Uterus (tissue), 4 donors: ENCODE measurements around the gene DAG1. TPM values are rescaled to one million over a fixed set of nuclear protein-coding genes. Genes with fewer than 3 reads are reported as not detected.

ENCODE experiments used
- DNase-seq, 2 donors: peaks; one replicate each; pipeline ENCODE4 v3.0.0-alpha.2; 2019 to 2020
- H3K27ac ChIP-seq, 2 donors: fragments of 200-600 bp; sonication (generic); 1 replicate in 1 of 2; 2 replicates in 1 of 2; pipeline ENCODE4 v1.5.1; 2016 to 2018
- H3K27me3 ChIP-seq, 2 donors: fragments of 200-600 bp; sonication (generic); one replicate each; pipeline ENCODE4 v1.5.1; 2018 to 2019; ENCODE audit warnings: control low read depth in 1 of 2
- H3K36me3 ChIP-seq, 2 donors: fragments of 200-600 bp; sonication (generic); one replicate each; pipeline ENCODE4 v1.5.1; 2019; ENCODE audit warnings: control low read depth in 1 of 2
- H3K4me1 ChIP-seq, 2 donors: fragments of 200-600 bp; sonication (generic); one replicate each; pipeline ENCODE4 v1.5.1; 2018 to 2019; ENCODE audit warnings: control low read depth in 1 of 2
- H3K4me3 ChIP-seq, 2 donors: fragments of 200-600 bp; sonication (generic); 1 replicate in 1 of 2; 2 replicates in 1 of 2; pipeline ENCODE4 v1.5.1; 2018 to 2019; ENCODE audit warnings: mild to moderate bottlenecking in 1 of 2
- H3K9me3 ChIP-seq, 2 donors: fragments of 200-600 bp; sonication (generic); one replicate each; pipeline ENCODE4 v1.5.1; 2019; ENCODE audit warnings: control low read depth in 1 of 2
- CTCF ChIP-seq, 4 experiments: fragments of 200-600 bp in 2 of 4; fragments of 450-650 bp in 2 of 4; sonication (generic) in 2 of 4; IDR thresholded peaks; one replicate each; pipeline ENCODE4 v1.5.1; 2016 to 2019; ENCODE audit warnings: antibody characterized with exemption in 4 of 4, mild to moderate bottlenecking in 2 of 4, moderate library complexity in 1 of 4
- POLR2A ChIP-seq, 2 donors: fragments of 450-650 bp; IDR thresholded peaks; one replicate each; pipeline ENCODE4 v1.6.1; 2016; ENCODE audit warnings: antibody characterized with exemption in 2 of 2, mild to moderate bottlenecking in 1 of 2, moderate library complexity in 1 of 2
- intact Hi-C: fragments of 100-400 bp; cut with DNase I; formaldehyde crosslinking; loops from one replicate; pipeline ENCODE4 v1.15.1; 2023; ENCODE audit warnings: low total_unique reads
- total RNA-seq, 4 donors: library from RNA; depleted of rRNA in 3 of 4; stranded (reverse); fragments of >200 nt in 3 of 4; gene quantifications; one replicate each; pipeline versions ENCODE4 v1.1.0 to v1.2.4, GENCODE V29; 2014 to 2023
- donor health status: DM: yes; HTN: yes; CAD: no.

Gene DAG1
- total RNA-seq, 4 donors from 2014 or later = 34.3 to 76.4 (median 48.1) TPM

- Histone ChIP-seq H3K9me3 (no peaks in the 10 kb centered on the region), H3K27ac (no peak overlapping the region), H3K4me3 (no peak overlapping the region), H3K36me3 (no peaks in the 10 kb centered on the region), H3K4me1 (no peaks in the 10 kb centered on the region), H3K27me3 (no peaks in the 10 kb centered on the region)
- intact Hi-C loops = no loop called here
- no peak for TF ChIP-seq POLR2A (IDR thresholded peaks at IDR 0.05)
- no peak for TF ChIP-seq CTCF (IDR thresholded peaks at IDR 0.05)
- no peak for DNase-seq
Measured at GRCh38 chr3:49531218-49531617, 61.2 kb downstream of the DAG1 start.

- intact Hi-C loops = no loop called here
- no peak for DNase-seq
- H3K27me3 ChIP-seq = no peaks in the 10 kb centered on the region
- H3K4me1 ChIP-seq = no peaks in the 10 kb centered on the region
- H3K36me3 ChIP-seq = no peaks in the 10 kb centered on the region
- H3K4me3 ChIP-seq = no peak overlapping the region
- no peak overlapping the region for H3K27ac ChIP-seq
- no peaks in the 10 kb centered on the region for H3K9me3 ChIP-seq
- TF ChIP-seq POLR2A (IDR thresholded peaks at IDR 0.05) = no peak
Measured at GRCh38 chr3:49531715-49532114, 61.6 kb downstream of the DAG1 start.

GRCh38 chr3:49533031-49533430 is 63.0 kb downstream of the DAG1 start:
- Histone ChIP-seq H3K36me3 (no peaks in the 10 kb centered on the region), H3K4me3 (no peak overlapping the region), H3K27me3 (no peaks in the 10 kb centered on the region), H3K27ac (no peak overlapping the region), H3K4me1 (no peaks in the 10 kb centered on the region), H3K9me3 (no peaks in the 10 kb centered on the region)
- intact Hi-C loops = no loop called here
- TF ChIP-seq POLR2A (IDR thresholded peaks at IDR 0.05) (no peak), CTCF (IDR thresholded peaks at IDR 0.05) (no peak)
- DNase-seq = no peak

- Histone ChIP-seq H3K36me3 (no peaks in the 10 kb centered on the region), H3K27me3 (no peaks in the 10 kb centered on the region), H3K4me1 (no peaks in the 10 kb centered on the region), H3K4me3 (no peak overlapping the region), H3K9me3 (no peaks in the 10 kb centered on the region), H3K27ac (peak overlapping the region; percentile 50 to 74)
- intact Hi-C loops = no loop called here
- peak in 1 of 2 donors; percentile 55 for DNase-seq
- TF ChIP-seq POLR2A (IDR thresholded peaks at IDR 0.05) (no peak), CTCF (IDR thresholded peaks at IDR 0.05) (no peak)
Measured at GRCh38 chr3:49533786-49534519, 63.9 kb downstream of the DAG1 start.

GRCh38 chr3:49534581-49535441 is 64.7 kb downstream of the DAG1 start:
- H3K27ac ChIP-seq = peak overlapping the region; percentile 48 to 74

More at GRCh38 chr3:49534581-49535441, 64.7 kb downstream of the DAG1 start:
- H3K4me3 ChIP-seq = no peak overlapping the region
- H3K9me3 ChIP-seq = no peaks in the 10 kb centered on the region
- no peaks in the 10 kb centered on the region for H3K36me3 ChIP-seq
- DNase-seq = no peak
- intact Hi-C loops = loop anchor here (5.0 kb wide), 1 partner anchor 132 kb away; no protein-coding TSS in a partner anchor
- no peaks in the 10 kb centered on the region for H3K27me3 ChIP-seq
- TF ChIP-seq CTCF (IDR thresholded peaks at IDR 0.05) (no peak), POLR2A (IDR thresholded peaks at IDR 0.05) (no peak)
- H3K4me1 ChIP-seq = no peaks in the 10 kb centered on the region
